GM19240 (cell line): ENCODE measurements around the gene USP49.
A peak's percentile ranks its signal among the peaks of the same experiment; 100 is the strongest.

Source experiments
- DNase-seq: peaks from one replicate; pipeline ENCODE4 v3.0.0; 2011; ENCODE audit warnings: low spot score; ENCODE audit not compliant: insufficient read length

The USP49 gene

DNA sequence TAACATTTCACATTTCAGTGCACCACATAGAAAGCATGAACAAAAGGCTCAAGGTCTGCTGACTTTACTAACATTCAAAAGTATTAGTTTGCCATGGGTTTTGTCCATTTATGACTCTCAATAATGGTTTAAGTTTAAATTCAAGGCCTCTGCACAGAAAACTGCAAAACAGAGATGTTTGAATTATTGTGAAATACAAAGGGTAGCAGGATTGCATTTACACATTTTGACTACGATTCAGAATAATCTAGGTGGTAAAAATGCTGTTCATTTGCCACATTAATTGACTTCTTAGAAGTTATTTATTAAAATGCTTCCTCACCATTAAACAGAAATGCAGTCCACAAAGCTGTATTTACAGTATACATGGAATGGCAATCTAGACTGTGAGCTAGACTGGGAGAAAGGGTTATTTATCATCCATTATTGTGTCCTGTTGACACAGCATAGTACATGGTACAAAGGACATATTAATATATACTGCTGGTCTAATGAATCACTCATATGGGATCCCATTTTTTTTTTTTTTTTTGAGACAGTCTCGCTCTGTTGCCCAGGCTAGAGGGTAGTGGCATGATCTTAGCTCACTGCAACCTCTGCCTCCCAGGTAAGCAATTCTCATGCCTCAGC lies 18.0 kb downstream of the USP49 start:
- no peak for DNase-seq

DNA sequence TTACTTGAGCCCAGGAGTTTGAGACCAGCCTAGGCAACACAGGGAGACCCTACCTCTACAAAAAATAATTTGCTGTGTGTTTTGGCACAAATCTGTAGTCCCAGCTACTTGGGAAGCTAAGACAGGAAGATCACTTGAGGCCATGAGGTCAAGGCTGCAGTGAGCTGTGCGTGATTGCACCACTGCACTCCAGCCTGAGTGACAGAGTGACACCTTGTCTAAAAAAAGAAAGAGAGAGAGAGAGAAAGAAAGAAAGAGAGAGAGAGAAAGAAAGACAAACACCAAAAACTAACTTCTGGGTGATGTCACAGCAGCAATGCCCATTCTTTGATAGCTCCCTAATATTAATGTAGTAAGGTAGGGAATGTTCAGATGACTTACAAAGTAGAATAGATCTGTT lies 20.4 kb downstream of the USP49 start:
- no peak for DNase-seq

DNA sequence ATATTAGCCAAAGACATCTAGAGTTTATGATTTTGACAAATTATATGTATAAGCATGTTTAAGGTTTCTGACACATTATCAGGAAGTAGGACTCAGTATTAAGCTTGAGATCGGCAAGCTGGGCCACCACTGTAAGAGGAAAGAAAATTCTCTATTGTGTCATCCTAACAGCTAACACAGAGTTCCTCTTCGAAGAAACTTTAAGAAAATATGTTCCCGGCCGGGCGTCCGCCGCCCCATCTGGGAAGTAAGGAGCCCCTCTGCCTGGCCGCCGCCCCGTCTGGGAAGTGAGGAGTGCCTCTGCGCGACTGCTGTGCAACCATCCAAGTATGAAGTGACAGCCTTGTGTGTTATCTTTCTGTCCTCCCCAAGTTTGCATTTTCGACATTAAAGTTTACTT lies 23.0 kb downstream of the USP49 start:
- no peak for DNase-seq

DNA sequence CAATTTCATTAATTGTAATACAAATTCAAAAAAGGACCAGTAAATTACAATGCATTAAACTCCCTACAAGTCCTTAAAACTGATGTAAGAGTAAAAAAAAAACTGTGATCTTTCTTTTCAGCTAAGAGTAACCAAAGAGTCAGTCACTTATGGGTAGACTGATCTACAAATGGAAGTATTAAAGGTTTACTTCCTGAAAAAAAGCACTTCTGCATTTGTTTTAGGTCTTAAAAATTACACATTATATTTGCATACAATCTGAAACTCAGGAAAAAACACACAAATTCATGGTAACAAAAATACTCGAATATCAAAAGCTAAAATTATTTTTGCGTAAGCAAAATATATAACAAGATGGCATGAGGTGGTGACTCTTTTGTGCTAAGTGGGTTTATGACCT lies 23.5 kb downstream of the USP49 start:
- DNase-seq = no peak

DNA sequence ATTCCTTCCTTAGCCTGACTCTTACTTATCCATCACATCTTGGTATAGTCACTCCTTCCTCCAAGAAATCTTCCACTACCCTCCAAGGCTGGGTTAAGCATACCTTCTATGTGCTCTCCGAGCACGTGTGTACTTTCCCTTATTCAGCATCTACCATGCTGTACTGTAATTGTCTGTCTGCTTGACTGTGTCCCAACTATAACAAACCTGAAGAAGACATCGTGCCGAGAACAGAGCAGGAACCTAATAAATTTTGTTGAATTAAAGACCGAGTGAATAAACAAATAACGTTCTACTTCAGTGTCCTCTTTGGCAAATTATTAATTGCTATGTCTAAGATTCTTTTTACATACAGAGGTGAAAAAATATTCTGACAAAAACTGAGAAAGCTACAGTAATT lies 35.8 kb downstream of the USP49 start:
- DNase-seq = no peak

DNA sequence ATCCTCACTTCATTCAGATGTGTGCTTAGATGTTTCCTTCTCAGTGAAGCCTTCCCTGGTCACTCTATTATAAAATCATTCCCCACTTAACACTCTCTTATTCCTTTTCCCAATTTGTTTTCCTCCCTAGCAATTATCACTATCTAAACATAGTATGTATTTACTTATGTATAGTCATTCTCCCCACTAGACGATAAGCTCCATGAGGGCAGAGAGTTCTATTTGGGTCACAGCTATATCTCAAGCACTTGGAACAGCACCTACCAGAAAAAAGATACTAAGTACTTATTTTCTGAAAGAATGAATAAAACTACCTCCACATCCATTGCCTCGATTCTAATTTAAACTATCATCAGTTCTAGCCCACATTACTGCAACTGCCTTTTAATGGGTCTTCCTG lies 36.5 kb downstream of the USP49 start:
- no peak for DNase-seq

DNA sequence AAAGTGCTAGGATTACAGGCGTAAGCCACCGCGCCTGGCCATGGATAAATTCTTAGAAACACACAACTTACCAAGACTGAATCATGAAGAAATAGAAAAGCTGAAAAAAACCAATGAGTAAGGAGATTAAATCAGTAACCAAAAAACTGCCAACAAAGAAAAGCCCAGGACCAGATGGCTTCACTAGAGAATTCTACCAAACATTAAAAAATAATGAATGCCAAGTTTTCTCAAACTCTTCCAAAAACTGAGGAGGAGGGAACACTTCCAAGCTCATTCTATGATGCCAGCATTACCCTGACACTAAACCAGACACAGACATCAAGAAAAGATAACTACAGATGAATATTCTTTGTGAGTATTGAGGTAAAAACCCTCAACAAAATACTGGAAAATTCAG lies 44.3 kb downstream of the USP49 start:
- DNase-seq = no peak

DNA sequence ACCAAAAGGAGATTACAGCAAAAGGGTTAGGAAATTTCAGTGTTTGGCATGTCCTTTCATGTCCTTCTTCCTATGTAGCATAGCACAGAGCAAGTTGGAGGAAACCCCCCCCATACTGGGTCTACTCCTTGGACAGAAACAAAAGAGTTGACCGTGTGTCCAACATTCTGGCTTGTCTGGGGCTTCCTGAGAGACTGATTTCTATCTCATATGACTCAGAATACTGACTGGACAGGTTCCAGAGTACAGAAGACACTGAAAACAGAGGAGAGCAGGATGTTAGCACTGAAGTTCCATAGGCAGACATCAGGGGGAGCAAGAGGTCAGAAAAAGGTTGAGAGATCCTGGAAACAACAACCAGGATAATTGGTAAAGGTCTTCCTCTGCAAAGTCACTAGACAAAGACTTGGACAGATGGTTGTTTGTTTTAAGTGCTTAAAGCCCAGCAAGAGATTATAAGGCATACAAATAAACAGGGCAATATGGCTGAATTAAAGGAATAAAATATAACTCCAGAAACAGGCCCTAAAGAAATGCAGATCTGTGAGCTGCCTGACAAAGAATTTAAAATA lies 48.4 kb downstream of the USP49 start:
- DNase-seq = peak; percentile 14

DNA sequence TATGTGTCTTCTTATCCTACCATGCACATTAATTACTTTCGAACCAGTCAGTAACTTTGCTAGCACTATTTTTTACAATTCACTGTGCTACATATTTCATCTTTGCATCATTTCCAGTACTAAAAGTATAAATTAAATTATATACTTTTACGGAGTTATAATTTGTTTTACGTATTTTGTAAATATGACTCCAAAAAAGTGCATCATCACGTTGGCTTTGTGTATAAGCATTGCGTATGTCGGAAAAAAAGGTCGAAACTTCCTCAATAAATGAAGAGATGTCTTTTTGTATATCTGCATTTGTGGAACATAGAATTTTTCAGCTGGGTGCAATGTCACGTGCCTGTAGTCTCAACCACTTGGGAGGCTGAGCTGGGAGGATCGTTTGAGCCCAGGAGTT lies 52.0 kb downstream of the USP49 start:
- DNase-seq = no peak

DNA sequence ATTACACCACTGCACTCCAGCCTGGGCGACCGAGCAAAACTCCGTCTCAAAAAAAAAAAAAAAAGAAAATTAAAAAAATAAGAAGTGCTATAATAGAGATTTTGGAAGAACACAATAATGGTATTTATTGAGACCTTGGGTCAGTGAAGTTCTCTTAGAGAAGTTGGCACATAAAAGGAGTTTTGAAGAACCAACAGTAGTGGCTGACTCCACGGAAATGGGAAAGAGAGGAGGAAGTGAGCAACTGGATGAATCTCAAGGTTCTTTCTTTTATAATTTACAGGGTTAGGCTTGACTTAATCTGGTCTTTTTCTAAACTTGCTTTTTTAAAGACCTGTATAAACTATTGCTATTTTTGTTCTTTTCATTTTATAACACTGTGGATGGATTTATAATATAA lies 54.8 kb downstream of the USP49 start:
- no peak for DNase-seq

DNA sequence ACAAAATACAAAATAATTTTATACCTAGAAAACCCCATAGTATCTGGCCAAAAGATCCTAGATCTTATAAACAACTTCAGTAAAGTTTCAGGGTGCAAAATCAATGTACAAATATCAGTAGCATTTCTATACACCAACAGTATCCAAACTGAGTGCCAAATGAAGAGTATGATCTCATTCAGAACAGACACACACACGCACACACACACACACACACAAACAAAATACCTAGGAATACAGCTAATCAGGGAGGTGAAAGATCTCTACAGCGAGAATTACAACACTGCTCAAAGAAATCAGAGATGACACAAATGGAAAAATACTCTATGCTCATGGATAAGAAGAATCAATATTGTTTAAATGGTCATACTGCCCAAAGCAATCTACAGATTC lies 58.5 kb downstream of the USP49 start:
- DNase-seq = no peak

DNA sequence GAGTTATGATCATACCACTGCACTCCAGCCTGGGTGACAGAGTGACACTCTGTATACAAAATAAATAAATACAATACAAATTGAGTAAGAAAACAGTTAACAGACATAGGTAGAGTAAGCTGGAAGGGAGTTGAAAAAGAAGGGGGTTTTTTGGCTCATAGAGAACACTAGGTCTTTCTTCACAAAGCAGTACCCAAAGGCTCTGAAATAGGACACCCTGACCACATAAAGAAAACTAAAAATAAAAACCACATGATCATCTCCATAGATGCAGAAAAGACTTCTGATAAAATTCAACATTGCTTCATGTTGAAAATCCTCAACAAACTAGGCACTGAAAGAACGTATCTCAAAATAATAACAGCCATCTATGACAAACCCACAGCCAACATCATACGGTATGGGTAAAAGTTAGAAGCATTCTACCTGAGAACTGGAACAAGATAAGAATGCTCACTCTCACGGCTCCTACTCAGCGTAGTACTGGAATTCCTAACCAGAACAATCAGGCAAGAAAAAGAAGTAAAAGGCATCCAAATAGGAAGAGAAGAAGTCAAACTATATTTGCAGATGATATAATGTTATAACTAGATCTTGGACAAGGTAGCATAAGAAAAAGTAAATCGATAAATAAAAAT lies 59.0 kb downstream of the USP49 start:
- no peak for DNase-seq

DNA sequence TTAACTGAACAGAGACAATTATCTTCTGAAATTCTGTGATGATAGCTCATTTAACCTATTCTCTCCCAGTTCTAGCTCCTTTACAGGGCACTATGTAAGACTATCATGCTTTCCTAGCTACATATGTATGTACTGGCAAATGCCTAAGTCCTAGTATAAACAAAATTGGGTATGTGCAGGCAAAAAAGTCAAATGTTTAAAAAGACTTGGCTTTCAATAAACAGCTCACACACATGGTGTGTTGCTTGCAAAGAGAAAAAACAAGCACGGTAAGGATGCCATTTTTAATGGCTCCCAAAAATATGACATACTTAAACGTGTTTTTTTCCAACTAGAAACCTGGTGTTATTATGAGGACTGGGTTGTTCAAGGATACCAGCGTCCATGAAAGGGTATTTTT lies 62.9 kb downstream of the USP49 start:
- no peak for DNase-seq

DNA sequence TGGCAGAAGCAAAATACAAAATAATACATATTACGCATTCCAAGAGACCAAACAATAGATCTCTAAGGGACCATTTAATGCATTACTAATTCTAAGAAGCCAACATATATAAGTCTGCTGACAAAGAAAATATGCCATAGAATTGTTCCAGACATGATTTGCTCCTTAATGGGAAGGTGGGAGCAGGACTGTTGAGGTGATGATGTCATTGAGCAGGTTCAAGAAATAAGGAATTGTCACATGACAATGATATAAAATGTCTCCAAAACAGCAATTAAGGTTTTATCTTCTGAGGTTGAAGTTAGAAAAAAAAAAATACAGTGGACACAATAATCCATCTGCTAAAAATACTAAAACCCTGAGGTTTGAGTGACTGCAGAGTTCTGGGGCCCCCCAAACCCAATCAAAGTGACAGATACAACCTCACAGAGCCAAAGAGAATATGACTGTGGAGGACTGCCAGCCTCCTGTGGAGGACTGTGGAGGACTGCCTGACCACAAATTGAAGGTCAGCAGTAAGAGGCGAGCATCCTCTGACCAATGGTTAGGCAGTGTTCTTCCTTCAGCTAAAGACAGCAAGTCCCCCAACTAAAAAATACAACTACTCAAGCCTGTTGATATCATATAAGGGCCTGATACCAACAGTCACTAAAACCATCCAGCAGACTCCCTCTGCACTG lies 68.7 kb downstream of the USP49 start:
- DNase-seq = no peak

DNA sequence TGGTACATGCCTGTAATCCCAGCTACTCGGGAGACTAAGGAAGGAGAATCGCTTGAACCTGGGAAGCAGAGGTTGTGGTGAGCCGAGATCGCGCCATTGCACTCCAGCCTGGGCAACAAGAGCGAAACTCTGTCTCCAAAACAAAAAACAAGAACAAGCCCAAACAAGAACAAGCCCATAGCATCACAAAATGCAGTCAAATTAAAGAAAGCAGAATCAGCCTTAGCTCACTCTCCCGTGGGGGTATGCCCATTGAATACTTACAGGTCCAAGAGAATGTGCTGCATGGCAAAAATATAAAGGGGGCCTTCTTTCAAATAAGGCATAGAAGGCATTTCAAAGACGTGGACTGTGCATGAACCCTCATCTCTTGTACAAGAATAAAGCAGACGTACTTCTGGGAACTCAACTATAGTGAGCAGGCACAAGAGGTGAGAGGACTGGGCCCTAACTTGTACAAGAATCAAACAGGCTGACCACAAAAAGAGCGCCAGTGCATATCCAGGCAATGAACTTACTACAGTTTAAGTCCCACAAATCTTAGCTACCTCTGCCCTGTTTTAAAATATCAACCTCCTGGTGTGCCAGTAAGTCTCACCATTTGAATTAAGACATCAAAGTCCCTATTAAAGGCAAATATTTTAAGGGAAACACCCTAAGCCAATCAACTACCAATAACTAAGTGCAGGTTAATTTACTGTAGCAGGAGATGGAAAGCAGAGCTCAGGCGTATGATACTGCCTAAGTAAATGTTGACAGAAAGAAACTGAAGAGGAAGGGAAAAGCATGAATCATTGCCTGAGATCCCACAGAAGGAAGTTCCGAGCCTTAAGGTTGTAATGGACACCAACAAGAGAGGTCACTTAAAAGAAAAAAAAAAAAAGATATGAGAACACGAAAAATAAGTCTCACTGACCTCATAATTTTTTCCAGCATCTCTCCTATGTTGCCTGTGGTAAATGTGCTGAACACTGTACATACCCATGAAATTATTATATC lies 70.3 kb downstream of the USP49 start:
- no peak for DNase-seq

DNA sequence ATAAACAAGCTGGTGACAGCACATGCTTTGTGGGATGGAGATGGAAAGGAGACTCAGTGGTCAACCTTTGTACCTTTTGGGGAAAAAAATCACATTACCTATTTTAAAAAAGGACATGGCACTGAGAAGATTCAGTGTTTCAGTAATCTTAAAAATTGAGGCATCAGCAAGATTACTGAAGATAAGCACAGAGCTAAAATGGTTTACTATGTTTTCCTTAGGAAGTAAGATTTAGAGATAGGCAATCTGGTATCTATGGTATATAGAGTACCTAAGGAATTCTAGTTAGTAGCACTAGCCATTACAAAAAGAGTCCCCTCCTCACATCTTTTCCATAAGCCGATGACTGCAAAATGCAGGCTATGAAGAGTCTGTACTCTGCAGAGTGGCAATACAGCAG lies 72.0 kb downstream of the USP49 start:
- DNase-seq = no peak

DNA sequence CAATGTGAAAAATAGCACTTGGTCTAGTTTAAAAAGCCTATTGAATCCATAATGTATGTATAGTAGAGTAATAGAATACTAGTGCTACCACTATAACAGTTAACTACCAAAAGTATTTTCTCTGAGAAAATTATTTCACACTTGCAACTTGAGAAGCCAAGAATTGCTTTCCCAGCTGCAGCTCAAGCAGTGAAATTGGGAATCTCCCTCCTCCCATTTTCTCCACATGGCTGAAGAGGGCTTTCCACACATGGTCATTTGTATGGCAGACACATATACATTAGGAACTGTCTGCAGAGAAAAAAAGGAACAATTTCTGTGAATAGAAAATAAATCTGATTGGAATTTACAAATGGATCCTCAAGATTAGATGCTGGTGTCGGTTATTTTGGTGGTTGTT lies 73.2 kb downstream of the USP49 start:
- no peak for DNase-seq

DNA sequence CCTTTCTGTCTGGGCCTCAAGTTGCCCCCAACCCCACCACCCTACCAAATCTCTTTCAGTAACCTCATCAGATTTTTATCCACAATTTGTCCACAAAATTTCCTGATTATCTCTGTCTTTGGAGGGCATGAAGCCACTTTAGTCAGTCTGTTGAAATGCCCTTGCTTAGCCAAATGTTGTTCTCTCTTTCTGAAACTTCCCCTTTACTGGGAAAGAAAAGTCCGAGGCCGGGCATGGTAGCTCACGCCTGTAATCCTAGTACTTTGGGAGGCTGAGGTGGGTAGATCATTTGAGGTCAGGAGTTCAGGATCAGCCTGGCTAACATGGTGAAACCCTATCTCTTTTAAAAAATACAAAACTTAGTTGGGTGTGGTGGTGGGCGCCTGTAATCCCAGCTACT lies 73.9 kb downstream of the USP49 start:
- DNase-seq = no peak

DNA sequence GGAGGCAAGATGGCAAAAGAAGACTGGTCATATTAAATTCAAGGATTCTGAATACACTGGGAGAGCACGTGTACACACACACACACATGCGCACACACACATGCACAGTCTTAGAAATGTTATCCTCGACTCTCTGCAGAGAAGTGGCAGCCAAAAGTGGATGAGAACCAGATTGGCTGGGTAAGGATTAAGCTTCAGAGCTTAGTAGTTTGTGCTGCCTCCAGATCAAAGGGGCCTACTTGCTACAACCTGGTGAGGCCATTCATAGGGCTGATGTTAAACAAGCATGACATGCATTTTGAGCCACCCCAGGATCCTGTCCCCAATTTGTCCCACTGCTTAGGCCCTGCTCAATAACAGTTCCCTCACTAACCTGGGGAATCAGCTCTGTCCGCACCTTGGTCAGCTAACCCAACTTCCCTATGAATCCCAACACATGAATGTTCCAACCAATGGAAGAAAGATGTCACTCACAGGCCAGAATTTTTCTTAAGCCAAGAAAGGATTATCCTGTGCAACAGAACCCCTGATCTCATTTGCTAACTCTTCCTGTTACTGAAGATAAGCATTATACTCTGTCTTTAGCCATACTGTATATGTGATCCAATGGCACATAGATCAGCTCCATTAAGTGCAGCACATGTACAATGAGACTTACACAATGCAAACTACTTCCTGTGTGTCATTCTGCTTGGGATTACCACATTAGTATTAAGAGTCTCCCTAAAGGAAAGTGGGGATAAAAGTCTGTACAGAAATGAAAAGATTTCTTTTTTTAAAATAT lies 76.7 kb downstream of the USP49 start:
- no peak for DNase-seq

DNA sequence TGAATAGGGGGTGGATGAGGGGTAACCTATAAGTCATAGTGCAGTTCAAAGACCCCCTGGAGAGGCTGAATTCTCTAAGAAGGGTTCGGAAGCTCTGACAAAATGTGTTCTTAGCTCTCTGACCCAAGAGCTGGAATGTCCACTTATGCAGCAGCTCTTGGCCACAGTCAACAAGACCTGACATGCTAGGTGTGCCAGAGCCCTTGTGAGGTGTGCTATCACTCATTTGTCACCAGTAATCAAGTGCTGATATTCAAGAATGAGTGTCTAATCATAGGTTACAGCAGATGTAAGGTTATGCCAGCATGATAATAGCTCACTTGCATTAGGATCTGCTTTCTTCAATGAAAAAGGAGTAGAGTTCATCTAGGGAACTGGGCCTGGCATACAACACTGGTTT lies 79.6 kb downstream of the USP49 start:
- no peak for DNase-seq

DNA sequence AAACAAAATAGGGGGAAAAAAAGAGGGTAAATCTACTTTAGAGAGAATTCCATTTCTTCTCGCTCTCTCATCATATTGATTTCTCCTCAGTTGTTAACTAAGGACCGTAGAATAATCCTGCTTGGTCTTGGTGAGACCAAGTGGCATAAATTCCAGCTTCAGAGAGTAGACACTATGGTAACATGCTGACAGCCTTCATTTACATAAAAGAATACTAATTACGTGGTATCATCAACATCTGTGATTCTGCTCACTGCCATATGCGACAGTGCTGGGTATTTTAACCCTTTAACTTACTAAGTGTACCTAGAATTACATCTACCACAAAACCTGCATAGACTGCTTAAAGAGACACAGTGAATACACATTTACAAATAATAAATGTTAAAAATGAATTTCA lies 80.5 kb downstream of the USP49 start:
- no peak for DNase-seq
